Measurements from ENCODE around the gene PRADC1.

PRADC1 gene

DNA sequence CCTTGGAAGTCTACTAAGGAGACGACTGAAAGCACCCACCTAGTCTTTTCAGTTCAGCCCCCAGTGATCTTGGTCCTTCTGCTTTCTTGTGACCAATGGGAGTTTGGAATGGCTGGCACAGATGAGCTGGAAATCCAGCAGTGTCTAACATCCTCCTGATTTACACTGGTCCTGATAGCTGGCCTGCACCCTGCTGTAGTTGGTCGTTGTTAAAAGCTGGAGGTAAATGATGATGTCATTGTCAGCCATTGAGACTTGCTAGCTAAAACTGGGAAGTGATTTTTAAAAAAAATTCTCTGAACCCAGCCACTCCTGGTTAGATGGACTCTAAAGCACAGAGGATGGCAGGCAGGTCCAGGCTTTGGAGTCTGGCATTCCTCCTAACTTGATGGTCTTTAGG is 20.4 kb upstream of the PRADC1 start:
- Histone ChIP-seq H3K36me3 (ENCODE audit: control insufficient read depth in 2 of 2, insufficient read depth in 2 of 2, low read length in 2 of 2) (peaks cover 53 to 58% of the 10 kb centered on the region in 2 donors), H3K9ac (ENCODE audit: low read depth in 1 of 2, low read length in 2 of 2) (no peak overlapping the region), H3K4me1 (ENCODE audit: control insufficient read depth in 2 of 2, insufficient read depth in 2 of 2, low read length in 2 of 2) (no peaks in the 10 kb centered on the region), H3K27me3 (ENCODE audit: control insufficient read depth in 2 of 2, insufficient read depth in 2 of 2, low read length in 2 of 2) (no peaks in the 10 kb centered on the region), H3K27ac (ENCODE audit: low read depth in 2 of 2, low read length in 2 of 2) (no peak overlapping the region), H3K9me3 (ENCODE audit: control insufficient read depth in 2 of 2, low read length in 2 of 2) (no peaks in the 10 kb centered on the region), H3K4me3 (ENCODE audit: low read length in 2 of 2) (no peak overlapping the region)

DNA sequence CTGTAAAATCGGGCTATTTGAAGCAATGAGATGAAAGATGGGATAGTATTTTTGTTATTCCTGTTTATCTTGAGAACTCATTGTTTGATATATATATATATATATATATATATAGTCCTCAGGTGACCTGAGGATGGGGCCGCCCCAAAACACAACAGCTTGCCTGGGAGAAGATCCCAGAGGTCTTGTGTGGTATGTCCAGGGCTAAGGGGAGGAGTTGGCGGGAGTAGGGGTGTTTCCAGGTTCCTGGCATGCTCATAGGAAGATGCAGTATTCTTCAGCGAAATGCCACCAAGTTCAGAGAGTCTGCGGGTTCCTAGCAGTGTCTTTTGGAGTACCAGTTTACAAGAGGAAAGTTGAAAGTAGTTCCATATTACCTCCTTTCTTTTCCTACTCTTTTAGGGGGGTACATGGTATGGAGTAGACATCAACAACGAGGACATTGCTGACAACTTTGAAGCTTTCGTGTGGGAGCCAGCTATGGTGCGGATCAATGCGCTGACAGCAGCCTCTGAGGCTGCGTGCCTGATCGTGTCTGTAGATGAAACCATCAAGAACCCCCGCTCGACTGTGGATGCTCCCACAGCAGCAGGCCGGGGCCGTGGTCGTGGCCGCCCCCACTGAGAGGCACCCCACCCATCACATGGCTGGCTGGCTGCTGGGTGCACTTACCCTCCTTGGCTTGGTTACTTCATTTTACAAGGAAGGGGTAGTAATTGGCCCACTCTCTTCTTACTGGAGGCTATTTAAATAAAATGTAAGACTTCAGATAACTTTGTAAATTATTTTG is 19.4 kb upstream of the PRADC1 start:
- Histone ChIP-seq H3K36me3 (ENCODE audit: control insufficient read depth in 2 of 2, insufficient read depth in 2 of 2, low read length in 2 of 2) (peaks cover 60 to 66% of the 10 kb centered on the region in 2 donors), H3K27ac (ENCODE audit: low read depth in 2 of 2, low read length in 2 of 2) (no peak overlapping the region), H3K4me3 (ENCODE audit: low read length in 2 of 2) (no peak overlapping the region), H3K9me3 (ENCODE audit: control insufficient read depth in 2 of 2, low read length in 2 of 2) (no peaks in the 10 kb centered on the region), H3K9ac (ENCODE audit: low read depth in 1 of 2, low read length in 2 of 2) (no peak overlapping the region), H3K4me1 (ENCODE audit: control insufficient read depth in 2 of 2, insufficient read depth in 2 of 2, low read length in 2 of 2) (no peaks in the 10 kb centered on the region), H3K27me3 (ENCODE audit: control insufficient read depth in 2 of 2, insufficient read depth in 2 of 2, low read length in 2 of 2) (no peaks in the 10 kb centered on the region)

DNA sequence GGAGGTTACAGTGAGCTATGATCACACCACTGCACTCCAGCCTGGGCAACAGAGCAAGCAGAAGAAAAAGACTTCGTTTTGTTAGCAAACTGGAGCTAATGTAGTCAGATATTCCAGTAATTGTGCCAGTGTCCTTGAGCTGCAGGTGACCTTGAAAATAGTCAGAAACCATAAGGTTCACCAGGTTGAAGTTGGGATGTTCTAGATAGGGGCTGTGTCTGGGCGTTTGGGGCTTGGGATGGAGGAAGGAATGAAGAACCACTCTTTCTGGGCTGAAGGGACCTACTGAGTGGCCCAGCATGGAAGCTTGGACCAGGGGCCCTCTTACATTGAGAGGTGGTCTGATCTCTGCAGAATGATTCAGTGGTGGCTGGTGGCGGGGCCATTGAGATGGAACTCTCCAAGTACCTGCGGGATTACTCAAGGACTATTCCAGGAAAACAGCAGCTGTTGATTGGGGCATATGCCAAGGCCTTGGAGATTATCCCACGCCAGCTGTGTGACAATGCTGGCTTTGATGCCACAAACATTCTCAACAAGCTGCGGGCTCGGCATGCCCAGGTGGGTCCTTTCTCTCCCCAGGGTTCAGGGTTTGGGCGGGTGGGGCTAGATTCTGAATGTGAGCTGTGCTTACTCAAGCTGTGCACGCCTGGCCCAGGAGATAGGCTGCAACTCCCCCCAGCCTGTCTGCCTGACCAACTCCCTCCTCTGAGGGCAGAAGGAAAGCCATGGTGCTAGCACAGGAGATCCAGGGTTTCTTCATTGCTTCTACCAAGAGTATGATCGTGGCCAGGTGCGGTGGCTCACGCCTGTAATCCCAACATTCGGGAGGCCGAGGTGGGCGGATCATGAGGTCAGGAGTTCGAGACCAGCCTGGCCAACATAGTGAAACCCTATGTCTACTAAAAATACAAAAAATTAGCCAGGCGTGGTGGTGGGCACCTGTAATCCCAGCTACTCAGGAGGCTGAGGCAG is 18.1 kb upstream of the PRADC1 start:
- Histone ChIP-seq H3K4me3 (ENCODE audit: low read length in 2 of 2) (no peak overlapping the region), H3K9me3 (ENCODE audit: control insufficient read depth in 2 of 2, low read length in 2 of 2) (no peaks in the 10 kb centered on the region), H3K36me3 (ENCODE audit: control insufficient read depth in 2 of 2, insufficient read depth in 2 of 2, low read length in 2 of 2) (peaks cover 72 to 79% of the 10 kb centered on the region in 2 donors), H3K4me1 (ENCODE audit: control insufficient read depth in 2 of 2, insufficient read depth in 2 of 2, low read length in 2 of 2) (no peaks in the 10 kb centered on the region), H3K27me3 (ENCODE audit: control insufficient read depth in 2 of 2, insufficient read depth in 2 of 2, low read length in 2 of 2) (no peaks in the 10 kb centered on the region), H3K27ac (ENCODE audit: low read depth in 2 of 2, low read length in 2 of 2) (no peak overlapping the region), H3K9ac (ENCODE audit: low read depth in 1 of 2, low read length in 2 of 2) (no peak overlapping the region)

DNA sequence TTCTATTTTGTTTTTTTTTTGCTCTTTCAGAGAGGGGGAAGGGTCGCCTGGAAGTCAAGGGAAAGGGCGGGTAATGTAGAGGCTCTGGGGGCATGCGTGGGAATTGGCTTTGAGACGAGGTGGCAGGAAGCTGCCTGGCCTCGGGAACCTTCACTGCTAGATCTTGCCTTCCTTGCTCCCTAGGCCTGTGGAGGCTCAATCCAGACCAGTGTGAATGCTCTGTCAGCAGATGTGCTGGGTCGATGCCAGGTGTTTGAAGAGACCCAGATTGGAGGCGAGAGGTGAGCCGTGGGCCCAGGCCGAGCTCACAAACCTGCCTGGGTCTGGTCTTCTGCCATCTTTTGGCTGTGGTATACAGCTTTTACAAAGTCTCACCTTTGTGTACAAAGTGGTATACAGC is 16.6 kb upstream of the PRADC1 start:
- Histone ChIP-seq H3K27me3 (ENCODE audit: control insufficient read depth in 2 of 2, insufficient read depth in 2 of 2, low read length in 2 of 2) (no peaks in the 10 kb centered on the region), H3K36me3 (ENCODE audit: control insufficient read depth in 2 of 2, insufficient read depth in 2 of 2, low read length in 2 of 2) (peaks cover 87 to 89% of the 10 kb centered on the region in 2 donors), H3K4me1 (ENCODE audit: control insufficient read depth in 2 of 2, insufficient read depth in 2 of 2, low read length in 2 of 2) (no peaks in the 10 kb centered on the region), H3K27ac (ENCODE audit: low read depth in 2 of 2, low read length in 2 of 2) (no peak overlapping the region), H3K9me3 (ENCODE audit: control insufficient read depth in 2 of 2, low read length in 2 of 2) (no peaks in the 10 kb centered on the region), H3K9ac (ENCODE audit: low read depth in 1 of 2, low read length in 2 of 2) (no peak overlapping the region), H3K4me3 (ENCODE audit: low read length in 2 of 2) (no peak overlapping the region)

DNA sequence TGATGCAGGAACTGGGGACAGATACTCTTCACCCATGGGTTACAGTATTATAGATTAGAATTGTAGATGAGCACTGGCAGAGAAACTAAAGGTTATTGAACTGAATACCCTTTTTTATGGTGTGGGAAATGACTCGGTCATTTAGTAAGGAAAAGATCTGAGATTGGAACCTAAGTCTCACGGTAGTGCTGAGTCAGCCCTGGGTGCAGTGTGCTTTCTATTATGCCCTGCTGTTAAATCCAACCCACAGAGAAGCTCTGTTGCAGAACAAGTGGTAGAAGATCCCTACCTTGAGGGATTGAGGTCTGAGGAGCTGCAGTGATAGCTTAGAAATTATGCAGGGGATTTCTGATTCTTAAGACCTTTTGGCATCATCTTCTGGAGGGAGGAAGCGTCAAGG is 13.8 kb upstream of the PRADC1 start:
- H3K27ac ChIP-seq (ENCODE audit: low read depth in 2 of 2, low read length in 2 of 2) = no peak overlapping the region
- H3K9me3 ChIP-seq (ENCODE audit: control insufficient read depth in 2 of 2, low read length in 2 of 2) = no peaks in the 10 kb centered on the region
- no peak overlapping the region for H3K9ac ChIP-seq (ENCODE audit: low read depth in 1 of 2, low read length in 2 of 2)
- H3K4me1 ChIP-seq (ENCODE audit: control insufficient read depth in 2 of 2, insufficient read depth in 2 of 2, low read length in 2 of 2) = no peaks in the 10 kb centered on the region
- no peaks in the 10 kb centered on the region for H3K27me3 ChIP-seq (ENCODE audit: control insufficient read depth in 2 of 2, insufficient read depth in 2 of 2, low read length in 2 of 2)
- H3K36me3 ChIP-seq (ENCODE audit: control insufficient read depth in 2 of 2, insufficient read depth in 2 of 2, low read length in 2 of 2) = peaks cover 87% of the 10 kb centered on the region in 2 donors
- no peak overlapping the region for H3K4me3 ChIP-seq (ENCODE audit: low read length in 2 of 2)

DNA sequence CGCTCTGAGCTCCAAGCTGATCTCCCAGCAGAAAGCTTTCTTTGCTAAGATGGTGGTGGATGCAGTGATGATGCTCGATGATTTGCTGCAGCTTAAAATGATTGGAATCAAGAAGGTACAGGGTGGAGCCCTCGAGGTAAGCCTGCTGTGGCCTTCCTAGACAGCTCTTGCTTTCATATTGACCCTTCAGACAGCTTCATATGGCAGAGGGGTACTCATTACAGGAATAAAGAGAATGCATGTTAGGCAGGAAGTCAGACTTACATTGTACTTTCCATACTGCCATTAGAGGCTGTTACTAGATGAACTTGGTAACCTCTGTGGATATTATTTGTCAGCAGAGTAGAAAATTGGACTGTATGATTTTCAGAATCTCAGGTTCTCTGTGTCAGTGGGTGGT is 11.5 kb upstream of the PRADC1 start:
- Histone ChIP-seq H3K9ac (ENCODE audit: low read depth in 1 of 2, low read length in 2 of 2) (no peak overlapping the region), H3K4me1 (ENCODE audit: control insufficient read depth in 2 of 2, insufficient read depth in 2 of 2, low read length in 2 of 2) (no peaks in the 10 kb centered on the region), H3K9me3 (ENCODE audit: control insufficient read depth in 2 of 2, low read length in 2 of 2) (no peaks in the 10 kb centered on the region), H3K27ac (ENCODE audit: low read depth in 2 of 2, low read length in 2 of 2) (no peak overlapping the region), H3K27me3 (ENCODE audit: control insufficient read depth in 2 of 2, insufficient read depth in 2 of 2, low read length in 2 of 2) (no peaks in the 10 kb centered on the region), H3K36me3 (ENCODE audit: control insufficient read depth in 2 of 2, insufficient read depth in 2 of 2, low read length in 2 of 2) (peaks cover 80 to 83% of the 10 kb centered on the region in 2 donors), H3K4me3 (ENCODE audit: low read length in 2 of 2) (no peak overlapping the region)

DNA sequence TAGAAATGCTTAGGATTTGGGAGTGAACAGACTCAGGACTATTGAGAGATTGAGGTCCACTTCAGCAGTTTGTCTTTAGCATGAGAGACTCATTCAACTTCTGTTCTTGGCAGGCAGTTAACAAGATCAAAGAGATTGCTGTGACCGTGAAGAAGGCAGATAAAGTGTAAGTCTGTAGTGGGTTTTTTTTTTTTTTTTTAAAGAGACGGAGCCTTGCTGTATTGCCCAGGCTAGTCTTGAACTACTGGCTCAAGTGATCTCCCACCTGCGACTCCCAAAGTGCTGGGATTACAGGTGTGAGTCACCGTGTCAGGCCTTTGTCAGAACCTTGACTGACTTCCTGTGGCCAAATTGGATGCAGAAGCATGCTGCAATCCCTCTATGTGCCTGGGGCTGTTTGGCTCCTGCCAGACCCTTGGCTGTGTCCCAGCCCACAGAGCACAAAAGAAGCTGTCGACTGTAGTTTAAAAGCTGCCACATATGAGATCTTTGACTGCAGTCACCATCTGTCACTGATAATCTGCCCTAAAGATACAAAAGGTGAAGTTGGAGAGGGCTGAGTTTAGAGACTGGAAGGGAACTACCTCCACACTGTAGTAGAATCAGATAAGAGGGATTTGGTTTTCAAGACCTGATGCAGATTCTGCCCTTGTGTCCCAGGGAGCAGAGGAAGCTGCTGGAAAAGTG is 11.0 kb upstream of the PRADC1 start:
- Histone ChIP-seq H3K4me3 (ENCODE audit: low read length in 2 of 2) (no peak overlapping the region), H3K27ac (ENCODE audit: low read depth in 2 of 2, low read length in 2 of 2) (no peak overlapping the region), H3K4me1 (ENCODE audit: control insufficient read depth in 2 of 2, insufficient read depth in 2 of 2, low read length in 2 of 2) (no peaks in the 10 kb centered on the region), H3K36me3 (ENCODE audit: control insufficient read depth in 2 of 2, insufficient read depth in 2 of 2, low read length in 2 of 2) (peaks cover 77 to 82% of the 10 kb centered on the region in 2 donors), H3K9ac (ENCODE audit: low read depth in 1 of 2, low read length in 2 of 2) (no peak overlapping the region), H3K9me3 (ENCODE audit: control insufficient read depth in 2 of 2, low read length in 2 of 2) (no peaks in the 10 kb centered on the region), H3K27me3 (ENCODE audit: control insufficient read depth in 2 of 2, insufficient read depth in 2 of 2, low read length in 2 of 2) (no peaks in the 10 kb centered on the region)

DNA sequence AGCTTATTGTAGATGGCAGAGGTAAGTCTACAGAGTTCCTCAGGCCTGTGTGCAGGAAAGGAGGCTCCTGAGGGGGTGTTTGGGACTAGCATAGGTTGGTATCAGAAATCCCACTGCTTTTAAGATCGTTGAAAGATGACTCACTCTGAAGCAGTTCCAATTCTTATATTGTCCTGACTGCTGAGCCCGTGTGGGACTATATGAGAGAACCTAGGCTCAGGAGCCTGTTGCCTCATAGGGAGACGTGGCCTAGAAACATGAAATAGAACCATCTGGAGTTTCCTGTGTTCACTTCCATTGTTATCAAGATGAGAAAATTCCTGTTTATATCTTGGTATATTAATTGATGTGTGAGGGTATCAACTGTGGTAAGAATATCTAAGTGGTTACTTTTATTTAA is 6.7 kb upstream of the PRADC1 start:
- Histone ChIP-seq H3K27me3 (ENCODE audit: control insufficient read depth in 2 of 2, insufficient read depth in 2 of 2, low read length in 2 of 2) (no peaks in the 10 kb centered on the region), H3K27ac (ENCODE audit: low read depth in 2 of 2, low read length in 2 of 2) (no peak overlapping the region), H3K9ac (ENCODE audit: low read depth in 1 of 2, low read length in 2 of 2) (no peak overlapping the region), H3K9me3 (ENCODE audit: control insufficient read depth in 2 of 2, low read length in 2 of 2) (no peaks in the 10 kb centered on the region), H3K4me3 (ENCODE audit: low read length in 2 of 2) (no peak overlapping the region), H3K4me1 (ENCODE audit: control insufficient read depth in 2 of 2, insufficient read depth in 2 of 2, low read length in 2 of 2) (peaks cover 4 to 14% of the 10 kb centered on the region in 2 donors), H3K36me3 (ENCODE audit: control insufficient read depth in 2 of 2, insufficient read depth in 2 of 2, low read length in 2 of 2) (peaks cover 43 to 47% of the 10 kb centered on the region in 2 donors)

DNA sequence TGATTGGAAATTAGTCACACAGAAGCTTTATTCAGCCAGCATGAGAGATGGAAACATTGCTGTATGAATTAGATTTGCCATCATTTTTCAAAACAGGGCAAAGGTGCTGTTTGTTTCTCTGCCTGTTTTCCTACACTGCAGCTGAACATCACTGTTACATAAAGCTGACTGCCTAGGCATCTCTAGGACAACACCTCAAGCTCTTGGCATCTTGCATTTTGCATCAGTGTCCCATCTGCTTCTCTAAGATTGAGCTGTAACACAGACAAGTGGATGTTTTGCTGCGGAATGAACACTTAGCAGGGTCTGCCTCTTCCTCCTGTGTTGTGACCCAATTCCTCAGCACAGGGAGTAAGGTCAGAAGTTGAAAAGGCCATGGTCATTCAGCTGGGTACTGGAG is 5.9 kb upstream of the PRADC1 start:
- H3K27ac ChIP-seq (ENCODE audit: low read depth in 2 of 2, low read length in 2 of 2) = no peak overlapping the region
- H3K27me3 ChIP-seq (ENCODE audit: control insufficient read depth in 2 of 2, insufficient read depth in 2 of 2, low read length in 2 of 2) = no peaks in the 10 kb centered on the region
- no peak overlapping the region for H3K4me3 ChIP-seq (ENCODE audit: low read length in 2 of 2)
- no peak overlapping the region for H3K9ac ChIP-seq (ENCODE audit: low read depth in 1 of 2, low read length in 2 of 2)
- peaks cover 4 to 14% of the 10 kb centered on the region in 2 donors for H3K4me1 ChIP-seq (ENCODE audit: control insufficient read depth in 2 of 2, insufficient read depth in 2 of 2, low read length in 2 of 2)
- peaks cover 35 to 39% of the 10 kb centered on the region in 2 donors for H3K36me3 ChIP-seq (ENCODE audit: control insufficient read depth in 2 of 2, insufficient read depth in 2 of 2, low read length in 2 of 2)
- no peaks in the 10 kb centered on the region for H3K9me3 ChIP-seq (ENCODE audit: control insufficient read depth in 2 of 2, low read length in 2 of 2)

Measured in mucosa of rectum (tissue), 2 donors.